WERI-Rb-1 (cell line): ENCODE data around the gene TEX26.

Experiments used
- DNase-seq: peaks from one replicate; pipeline ENCODE4 v3.0.0-alpha.2; 2020
- H3K27ac ChIP-seq: fragments of 250-450 bp; sonication (Bioruptor Pico); 2 replicates; pipeline ENCODE4 v1.5.1; 2020; ENCODE audit warnings: mild to moderate bottlenecking, moderate library complexity
- H3K27me3 ChIP-seq: fragments of 250-450 bp; sonication (Bioruptor Pico); 2 replicates; pipeline ENCODE4 v1.5.1; 2021; ENCODE audit warnings: mild to moderate bottlenecking, low read depth, moderate library complexity; ENCODE audit not compliant: insufficient read depth, severe bottlenecking
- H3K36me3 ChIP-seq: fragments of 250-450 bp; sonication (Bioruptor Pico); 2 replicates; pipeline ENCODE4 v1.5.1; 2020; ENCODE audit warnings: mild to moderate bottlenecking, moderate library complexity
- H3K4me3 ChIP-seq: 2 replicates; pipeline ENCODE4 v1.5.1; 2011; ENCODE audit warnings: low read depth, mild to moderate bottlenecking, control low read depth, low read length
- H3K9me3 ChIP-seq: fragments of 250-450 bp; sonication (Bioruptor Pico); 2 replicates; pipeline ENCODE4 v1.5.1; 2021; ENCODE audit warnings: mild to moderate bottlenecking, moderate library complexity; ENCODE audit not compliant: severe bottlenecking
- TF ChIP-seq, protein P1 (sequence below): IDR thresholded peaks from 2 replicates; pipeline ENCODE4 v1.5.1; 2011; ENCODE audit warnings: low read depth, mild to moderate bottlenecking, control low read depth, inconsistent platforms, low read length

The TEX26 gene

GRCh38 chr13:30932481-30933353 is at the start of gene TEX26:
Gene TEX26 (plus strand): TSS chr13:30932656. CDS start chr13:30932716, 60 bp downstream.
- TF ChIP-seq, protein P1, sequence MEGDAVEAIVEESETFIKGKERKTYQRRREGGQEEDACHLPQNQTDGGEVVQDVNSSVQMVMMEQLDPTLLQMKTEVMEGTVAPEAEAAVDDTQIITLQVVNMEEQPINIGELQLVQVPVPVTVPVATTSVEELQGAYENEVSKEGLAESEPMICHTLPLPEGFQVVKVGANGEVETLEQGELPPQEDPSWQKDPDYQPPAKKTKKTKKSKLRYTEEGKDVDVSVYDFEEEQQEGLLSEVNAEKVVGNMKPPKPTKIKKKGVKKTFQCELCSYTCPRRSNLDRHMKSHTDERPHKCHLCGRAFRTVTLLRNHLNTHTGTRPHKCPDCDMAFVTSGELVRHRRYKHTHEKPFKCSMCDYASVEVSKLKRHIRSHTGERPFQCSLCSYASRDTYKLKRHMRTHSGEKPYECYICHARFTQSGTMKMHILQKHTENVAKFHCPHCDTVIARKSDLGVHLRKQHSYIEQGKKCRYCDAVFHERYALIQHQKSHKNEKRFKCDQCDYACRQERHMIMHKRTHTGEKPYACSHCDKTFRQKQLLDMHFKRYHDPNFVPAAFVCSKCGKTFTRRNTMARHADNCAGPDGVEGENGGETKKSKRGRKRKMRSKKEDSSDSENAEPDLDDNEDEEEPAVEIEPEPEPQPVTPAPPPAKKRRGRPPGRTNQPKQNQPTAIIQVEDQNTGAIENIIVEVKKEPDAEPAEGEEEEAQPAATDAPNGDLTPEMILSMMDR: no peak
- Histone ChIP-seq H3K9me3 (no peaks in the 10 kb centered on the region), H3K36me3 (no peaks in the 10 kb centered on the region), H3K4me3 (no peak within 1 kb of the TSS), H3K27me3 (no peaks in the 10 kb centered on the region), H3K27ac (no peak within 1 kb of the TSS)
- no peak for DNase-seq

DNA sequence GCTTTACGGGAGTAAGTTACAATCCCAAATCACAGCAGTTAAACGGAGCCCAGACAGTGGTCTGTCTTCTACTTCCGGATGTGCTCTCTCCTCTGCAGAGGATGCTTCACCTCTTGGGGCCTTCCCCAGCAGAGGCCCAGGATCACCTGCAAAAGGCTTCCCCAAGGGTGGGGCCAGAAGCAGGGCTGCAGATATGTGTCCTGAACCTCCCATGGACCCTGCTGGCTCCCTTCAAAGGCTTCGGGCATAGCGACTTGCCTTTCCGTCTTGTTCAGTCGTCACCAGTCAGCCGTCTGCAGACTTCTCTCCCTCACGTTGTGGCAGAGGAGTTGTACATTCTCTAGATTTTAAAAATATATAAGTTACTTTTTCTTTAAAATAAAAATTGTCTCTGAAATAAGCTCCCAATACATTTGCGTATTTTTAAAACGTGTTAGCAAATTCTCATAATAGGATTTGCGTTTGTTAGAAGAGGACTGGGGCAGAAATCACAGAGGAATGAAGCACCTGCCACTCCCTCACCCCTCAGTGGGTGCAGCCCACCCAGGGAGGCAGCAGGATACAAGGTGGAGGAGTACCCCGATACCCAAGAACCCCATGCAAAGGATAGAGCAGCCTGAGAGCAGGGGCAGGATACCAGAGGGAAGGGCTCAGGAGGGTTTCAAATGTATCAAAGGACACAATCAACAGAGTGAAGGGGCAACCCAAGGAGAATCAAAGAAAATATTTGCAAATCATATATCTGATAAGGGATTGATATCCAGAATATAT is 49.3 kb upstream of the TEX26 start:
- H3K4me3 ChIP-seq: no peak overlapping the region
- H3K27me3 ChIP-seq: no peaks in the 10 kb centered on the region
- no peak overlapping the region for H3K27ac ChIP-seq

DNA sequence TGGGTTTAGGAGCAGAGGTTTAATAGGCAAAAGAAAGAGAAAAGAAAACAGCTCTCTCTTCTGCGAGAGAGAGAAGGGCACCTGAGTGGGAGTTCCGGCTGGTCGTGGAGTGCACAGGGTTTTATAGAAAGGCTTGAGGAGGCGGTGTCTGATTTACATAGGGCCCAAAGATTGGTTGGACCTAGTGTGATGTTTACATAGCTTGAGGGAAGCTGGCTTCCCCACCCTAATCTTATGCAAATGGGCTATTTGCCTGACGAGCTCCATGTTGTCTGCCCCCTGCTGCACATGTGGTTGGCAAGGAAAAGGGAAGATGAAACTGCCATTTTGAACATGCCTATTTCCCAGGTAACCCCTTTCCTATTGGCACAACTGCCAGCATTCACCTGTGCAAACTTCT is 47.9 kb upstream of the TEX26 start:
- Histone ChIP-seq H3K4me3 (no peak overlapping the region), H3K27ac (no peak overlapping the region), H3K9me3 (no peaks in the 10 kb centered on the region), H3K27me3 (no peaks in the 10 kb centered on the region), H3K36me3 (no peaks in the 10 kb centered on the region)
- TF ChIP-seq, protein P1: no peak
- no peak for DNase-seq

More for the DNA sequence above, 49.3 kb upstream of the TEX26 start:
- Histone ChIP-seq H3K9me3 (no peaks in the 10 kb centered on the region), H3K36me3 (no peaks in the 10 kb centered on the region)
- no peak for DNase-seq
- TF ChIP-seq, protein P1: no peak

GRCh38 chr13:30889196-30889690 is 43.2 kb upstream of the TEX26 start:
- Histone ChIP-seq H3K36me3 (no peaks in the 10 kb centered on the region), H3K9me3 (no peaks in the 10 kb centered on the region), H3K4me3 (no peak overlapping the region), H3K27me3 (no peaks in the 10 kb centered on the region), H3K27ac (no peak overlapping the region)
- DNase-seq: no peak
- TF ChIP-seq, protein P1: no peak

- no peaks in the 10 kb centered on the region for H3K36me3 ChIP-seq
- H3K27me3 ChIP-seq: no peaks in the 10 kb centered on the region
- H3K4me3 ChIP-seq: no peak overlapping the region
- TF ChIP-seq, protein P1: peak; percentile 43; the same call in 1 of the 2 replicates
- peak; percentile 18 for DNase-seq
- no peak overlapping the region for H3K27ac ChIP-seq
- no peaks in the 10 kb centered on the region for H3K9me3 ChIP-seq
Measured at GRCh38 chr13:30892966-30893365, 39.5 kb upstream of the TEX26 start.
